Hepatocyte (in vitro differentiated cells): Measurements from ENCODE around the gene LHB. TPM values are rescaled to one million over a fixed set of nuclear protein-coding genes. Genes with fewer than 3 reads are reported as not detected.

Experiments
- DNase-seq: peaks from one replicate; pipeline ENCODE4 v3.0.0-alpha.2; 2016; ENCODE audit warnings: low spot score
- H2AFZ ChIP-seq: fragments of 200-600 bp; sonication (generic); 2 replicates; pipeline ENCODE4 v1.6.0; 2016; ENCODE audit warnings: antibody characterized with exemption, mild to moderate bottlenecking
- H3K27ac ChIP-seq: fragments of 200-600 bp; sonication (generic); 2 replicates; pipeline ENCODE4 v1.5.1; 2016; ENCODE audit warnings: mild to moderate bottlenecking
- H3K27me3 ChIP-seq: fragments of 200-600 bp; sonication (generic); 2 replicates; pipeline ENCODE4 v1.6.1; 2016
- H3K36me3 ChIP-seq: fragments of 200-600 bp; sonication (generic); replicated peaks from 2 replicates; pipeline ENCODE4 v1.5.1; 2016; ENCODE audit warnings: low read depth; ENCODE audit not compliant: insufficient read depth
- H3K4me1 ChIP-seq: fragments of 200-600 bp; sonication (generic); 2 replicates; pipeline ENCODE4 v1.5.1; 2016; ENCODE audit warnings: mild to moderate bottlenecking, moderate library complexity; ENCODE audit not compliant: insufficient read depth
- H3K4me2 ChIP-seq: fragments of 200-600 bp; sonication (generic); 2 replicates; pipeline ENCODE4 v1.6.0; 2016
- H3K4me3 ChIP-seq: fragments of 200-600 bp; sonication (generic); 2 replicates; pipeline ENCODE4 v1.5.1; 2016; ENCODE audit warnings: mild to moderate bottlenecking
- H3K79me2 ChIP-seq: fragments of 200-600 bp; sonication (generic); 2 replicates; pipeline ENCODE4 v1.6.0; 2017; ENCODE audit warnings: mild to moderate bottlenecking
- H3K9me2 ChIP-seq: fragments of 200-600 bp; sonication (generic); replicated peaks from 2 replicates; pipeline ENCODE4 v1.6.0; 2017; ENCODE audit warnings: mild to moderate bottlenecking; ENCODE audit not compliant: insufficient read depth
- H3K9me3 ChIP-seq: fragments of 200-600 bp; sonication (generic); 2 replicates; pipeline ENCODE4 v1.5.1; 2016; ENCODE audit warnings: low read depth, mild to moderate bottlenecking
- H4K20me1 ChIP-seq: fragments of 200-600 bp; sonication (generic); 2 replicates; pipeline ENCODE4 v1.6.0; 2016; ENCODE audit warnings: mild to moderate bottlenecking; ENCODE audit not compliant: insufficient read depth, poor library complexity, severe bottlenecking
- CTCF ChIP-seq: fragments of 200-600 bp; sonication (generic); IDR thresholded peaks from 2 replicates; pipeline ENCODE4 v1.5.1; 2016; ENCODE audit warnings: antibody characterized with exemption, mild to moderate bottlenecking; ENCODE audit not compliant: poor library complexity
- EZH2 ChIP-seq: fragments of 200-600 bp; sonication (generic); IDR thresholded peaks from 2 replicates; pipeline ENCODE4 v1.6.1; 2016; ENCODE audit warnings: antibody characterized with exemption, mild to moderate bottlenecking, borderline replicate concordance
- EZH2phosphoT487 ChIP-seq: fragments of 200-600 bp; sonication (generic); IDR thresholded peaks from one replicate; pipeline ENCODE4 v1.6.1; 2018; ENCODE audit warnings: antibody characterized with exemption, mild to moderate bottlenecking, low read depth, moderate library complexity; ENCODE audit not compliant: unreplicated experiment, severe bottlenecking
- WGBS: methylation state at CpG from one replicate; pipeline ENCODE4 v1.1.6; 2016; ENCODE audit warnings: low lambda C conversion rate; ENCODE audit errors: missing lambda C conversion rate; 5-methylcytosine and 5-hydroxymethylcytosine counted together
- polyA plus RNA-seq: library from polyadenylated mRNA; unstranded; fragments of >200 nt; fragmentation: Nextera tagmentation; extraction: Ambion mirVana; gene quantifications from 2 replicates; pipeline ENCODE4 v1.2.1, GENCODE V29; 2016
- total RNA-seq: library from RNA; depleted of rRNA; stranded (reverse); fragments of >200 nt; gene quantifications from 2 replicates; pipeline ENCODE4 v1.2.3, GENCODE V29; 2014

The LHB gene
- total and polyA plus RNA-seq, 2 experiments from 2014 or later = not detected

- no peak overlapping the region for H3K27ac ChIP-seq
- WGBS = 95% methylated on average over 9 of the region's 9 CpGs
- H4K20me1 ChIP-seq = peaks cover 4% of the 10 kb centered on the region
- no peak overlapping the region for H3K4me3 ChIP-seq
- no peaks in the 10 kb centered on the region for H3K9me3 ChIP-seq
- TF ChIP-seq EZH2phosphoT487 = no peak
- no peak for TF ChIP-seq EZH2
- no peak for TF ChIP-seq CTCF
- peaks cover 11% of the 10 kb centered on the region for H3K4me1 ChIP-seq
- H3K4me2 ChIP-seq = no peak overlapping the region
- no peaks in the 10 kb centered on the region for H3K27me3 ChIP-seq
- peaks cover 31% of the 10 kb centered on the region for H3K79me2 ChIP-seq
- H2AFZ ChIP-seq = no peak overlapping the region
- no peak for DNase-seq
- no peaks in the 10 kb centered on the region for H3K9me2 ChIP-seq
- H3K36me3 ChIP-seq = no peaks in the 10 kb centered on the region
Observed at GRCh38 chr19:48988860-48989259, 28.0 kb downstream of the LHB start.

GRCh38 chr19:48988286-48988685, 28.6 kb downstream of the LHB start:
- Histone ChIP-seq H3K9me2 (no peaks in the 10 kb centered on the region), H3K4me2 (no peak overlapping the region), H3K79me2 (peaks cover 31% of the 10 kb centered on the region), H4K20me1 (peaks cover 4% of the 10 kb centered on the region), H3K9me3 (no peaks in the 10 kb centered on the region), H3K27ac (no peak overlapping the region), H3K4me1 (peaks cover 11% of the 10 kb centered on the region), H2AFZ (no peak overlapping the region), H3K4me3 (no peak overlapping the region), H3K36me3 (no peaks in the 10 kb centered on the region), H3K27me3 (no peaks in the 10 kb centered on the region)
- 94% methylated on average over 7 of the region's 7 CpGs for WGBS
- no peak for DNase-seq
- no peak for TF ChIP-seq CTCF
- no peak for TF ChIP-seq EZH2
- TF ChIP-seq EZH2phosphoT487 = no peak

- 90% methylated on average over 7 of the region's 7 CpGs for WGBS
- Histone ChIP-seq H3K9me2 (no peaks in the 10 kb centered on the region), H3K79me2 (peaks cover 26% of the 10 kb centered on the region), H3K4me2 (no peak overlapping the region), H3K27ac (no peak overlapping the region), H3K36me3 (no peaks in the 10 kb centered on the region), H3K9me3 (no peaks in the 10 kb centered on the region), H2AFZ (no peak overlapping the region), H3K4me3 (no peak overlapping the region), H4K20me1 (peaks cover 4% of the 10 kb centered on the region), H3K27me3 (no peaks in the 10 kb centered on the region), H3K4me1 (peaks cover 11% of the 10 kb centered on the region)
- DNase-seq = no peak
- TF ChIP-seq EZH2phosphoT487 = no peak
- no peak for TF ChIP-seq EZH2
- TF ChIP-seq CTCF = no peak
Observed at GRCh38 chr19:48987323-48987722, 29.6 kb downstream of the LHB start.

- Histone ChIP-seq H3K9me2 (no peaks in the 10 kb centered on the region), H3K79me2 (peaks cover 16% of the 10 kb centered on the region), H3K27ac (no peak overlapping the region), H2AFZ (no peak overlapping the region), H3K36me3 (no peaks in the 10 kb centered on the region), H3K4me2 (no peak overlapping the region), H3K27me3 (no peaks in the 10 kb centered on the region), H3K4me1 (peaks cover 3% of the 10 kb centered on the region), H3K9me3 (no peaks in the 10 kb centered on the region), H3K4me3 (no peak overlapping the region), H4K20me1 (no peaks in the 10 kb centered on the region)
- TF ChIP-seq EZH2phosphoT487 (no peak), CTCF (no peak), EZH2 (no peak)
- 94% methylated on average over 3 of the region's 3 CpGs for WGBS
- DNase-seq = no peak
Observed at GRCh38 chr19:48986211-48986610, 30.7 kb downstream of the LHB start.
